ENCODE measurements around the gene TMEM42. TPM values are rescaled to one million over a fixed set of nuclear protein-coding genes. Genes with fewer than 3 reads are reported as not detected.

The TMEM42 gene
- total and polyA plus RNA-seq, 2 experiments from 2014 or later = 23.2 to 35.0 TPM

DNA sequence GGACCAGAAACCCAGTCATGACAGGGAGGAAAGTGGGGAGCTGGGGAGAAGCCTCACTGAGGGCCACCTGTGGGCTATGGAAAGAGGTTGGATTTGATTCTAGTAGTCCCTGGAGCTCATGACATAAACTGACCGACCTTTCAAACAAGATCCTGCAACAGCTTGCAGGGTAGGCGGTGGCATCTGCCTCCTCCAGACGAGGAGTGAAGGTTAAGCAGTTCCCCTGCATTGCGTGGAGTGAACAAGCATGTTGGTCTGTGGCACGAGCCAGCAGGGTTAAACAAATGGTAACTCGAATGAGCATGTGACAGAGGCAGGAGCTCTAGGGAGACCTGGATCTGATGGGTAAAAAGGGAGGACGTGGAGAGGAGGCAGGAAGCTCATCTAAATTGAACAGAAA, 25.4 kb downstream of the TMEM42 start:
- no peak overlapping the region for H3K9ac ChIP-seq
- H3K36me3 ChIP-seq (ENCODE audit: low read depth) = no peaks in the 10 kb centered on the region
- TF ChIP-seq EZH2 (IDR thresholded peaks at IDR 0.05; ENCODE audit: insufficient read depth, poor library complexity, severe bottlenecking) (no peak), EZH2phosphoT487 (IDR thresholded peaks at IDR 0.05; ENCODE audit: insufficient read depth, low read depth) (no peak)
- no peak overlapping the region for H2AFZ ChIP-seq
- H3K4me2 ChIP-seq (ENCODE audit: unreplicated experiment) = no peak overlapping the region
- no peaks in the 10 kb centered on the region for H4K20me1 ChIP-seq (ENCODE audit: insufficient read depth)
- DNase-seq = no peak
- H3K4me3 ChIP-seq = no peak overlapping the region
- H3K27me3 ChIP-seq (replicated peaks; ENCODE audit: insufficient read depth) = no peaks in the 10 kb centered on the region
- in situ Hi-C loops (cut with MboI) = no loop called here
- 0 out of 2 replicates have a peak, but pooled peaks cover 10% of the 10 kb centered on the region for H3F3A ChIP-seq (ENCODE audit: insufficient read depth)
- no peaks in the 10 kb centered on the region for H3K9me2 ChIP-seq (ENCODE audit: insufficient read depth)
- H3K79me2 ChIP-seq (ENCODE audit: insufficient read depth) = no peaks in the 10 kb centered on the region
- H3K4me1 ChIP-seq (ENCODE audit: insufficient read depth) = peaks cover 25% of the 10 kb centered on the region
- 67 to 69% methylated on average over 7 of the region's 7 CpGs for WGBS, 2 experiments (ENCODE audit: low coverage in 1 of 2, low lambda C conversion rate in 2 of 2, missing lambda C conversion rate in 2 of 2)
- no peak overlapping the region for H3K27ac ChIP-seq
- no peaks in the 10 kb centered on the region for H3K9me3 ChIP-seq (ENCODE audit: low read depth)

DNA sequence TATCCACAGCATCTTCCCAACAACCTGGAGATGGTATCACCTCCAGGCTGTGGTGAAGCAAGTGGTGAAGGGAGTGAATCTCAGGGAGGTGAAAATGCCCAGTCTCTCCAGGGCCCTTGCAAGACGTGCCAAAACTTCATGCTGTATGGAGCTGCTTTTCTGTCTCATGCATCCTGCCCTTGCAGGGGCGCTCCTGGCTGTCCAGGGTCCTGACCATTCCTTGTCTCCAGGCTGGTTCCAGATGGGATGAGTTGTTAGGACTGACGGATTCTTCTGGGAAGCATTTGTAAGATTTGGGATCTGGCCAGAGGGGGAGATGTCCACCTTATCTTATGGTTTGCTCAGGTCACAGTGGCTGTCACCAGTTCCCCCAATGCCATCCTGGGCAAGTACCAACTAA, 28.5 kb downstream of the TMEM42 start:
- DNase-seq = peak; percentile 10
- Histone ChIP-seq H3K4me2 (ENCODE audit: unreplicated experiment) (no peak overlapping the region), H3K9ac (no peak overlapping the region), H3K9me2 (ENCODE audit: insufficient read depth) (no peaks in the 10 kb centered on the region), H4K20me1 (ENCODE audit: insufficient read depth) (no peaks in the 10 kb centered on the region), H2AFZ (no peak overlapping the region), H3K4me1 (ENCODE audit: insufficient read depth) (peaks cover 14% of the 10 kb centered on the region), H3K9me3 (ENCODE audit: low read depth) (no peaks in the 10 kb centered on the region), H3K36me3 (ENCODE audit: low read depth) (no peaks in the 10 kb centered on the region), H3K79me2 (ENCODE audit: insufficient read depth) (no peaks in the 10 kb centered on the region), H3K27me3 (replicated peaks; ENCODE audit: insufficient read depth) (no peaks in the 10 kb centered on the region), H3F3A (ENCODE audit: insufficient read depth) (0 out of 2 replicates have a peak, but pooled peaks cover 10% of the 10 kb centered on the region), H3K27ac (no peak overlapping the region), H3K4me3 (no peak overlapping the region)
- in situ Hi-C loops (cut with MboI) = no loop called here
- TF ChIP-seq EZH2phosphoT487 (IDR thresholded peaks at IDR 0.05; ENCODE audit: insufficient read depth, low read depth) (no peak), EZH2 (IDR thresholded peaks at IDR 0.05; ENCODE audit: insufficient read depth, poor library complexity, severe bottlenecking) (no peak)
- 25 to 36% methylated on average over 3 of the region's 3 CpGs for WGBS, 2 experiments (ENCODE audit: low coverage in 1 of 2, low lambda C conversion rate in 2 of 2, missing lambda C conversion rate in 2 of 2)

GRCh38 chr3:44890852-44891251, 29.1 kb downstream of the TMEM42 start:
- 53 to 56% methylated on average over 3 of the region's 3 CpGs for WGBS, 2 experiments (ENCODE audit: low coverage in 1 of 2, low lambda C conversion rate in 2 of 2, missing lambda C conversion rate in 2 of 2)
- Histone ChIP-seq H3K27ac (no peak overlapping the region), H3K9ac (no peak overlapping the region), H3K36me3 (ENCODE audit: low read depth) (no peaks in the 10 kb centered on the region), H3F3A (ENCODE audit: insufficient read depth) (0 out of 2 replicates have a peak, but pooled peaks cover 8% of the 10 kb centered on the region), H3K4me1 (ENCODE audit: insufficient read depth) (peaks cover 9% of the 10 kb centered on the region), H3K79me2 (ENCODE audit: insufficient read depth) (no peaks in the 10 kb centered on the region), H4K20me1 (ENCODE audit: insufficient read depth) (no peaks in the 10 kb centered on the region), H3K4me3 (no peak overlapping the region), H3K9me3 (ENCODE audit: low read depth) (no peaks in the 10 kb centered on the region), H3K4me2 (ENCODE audit: unreplicated experiment) (no peak overlapping the region), H3K9me2 (ENCODE audit: insufficient read depth) (no peaks in the 10 kb centered on the region), H3K27me3 (replicated peaks; ENCODE audit: insufficient read depth) (no peaks in the 10 kb centered on the region), H2AFZ (no peak overlapping the region)
- in situ Hi-C loops (cut with MboI) = no loop called here
- TF ChIP-seq EZH2 (IDR thresholded peaks at IDR 0.05; ENCODE audit: insufficient read depth, poor library complexity, severe bottlenecking) (no peak), EZH2phosphoT487 (IDR thresholded peaks at IDR 0.05; ENCODE audit: insufficient read depth, low read depth) (no peak)
- no peak for DNase-seq

GRCh38 chr3:44892689-44893088, 31.0 kb downstream of the TMEM42 start:
- Histone ChIP-seq H3F3A (ENCODE audit: insufficient read depth) (0 out of 2 replicates have a peak, but pooled peaks cover 8% of the 10 kb centered on the region), H3K9ac (no peak overlapping the region), H4K20me1 (ENCODE audit: insufficient read depth) (no peaks in the 10 kb centered on the region), H3K4me2 (ENCODE audit: unreplicated experiment) (peak overlapping the region; percentile 24), H3K9me2 (ENCODE audit: insufficient read depth) (no peaks in the 10 kb centered on the region), H3K36me3 (ENCODE audit: low read depth) (no peaks in the 10 kb centered on the region), H3K27ac (no peak overlapping the region), H3K9me3 (ENCODE audit: low read depth) (no peaks in the 10 kb centered on the region), H3K27me3 (replicated peaks; ENCODE audit: insufficient read depth) (no peaks in the 10 kb centered on the region), H3K4me1 (ENCODE audit: insufficient read depth) (peaks cover 8% of the 10 kb centered on the region), H3K79me2 (ENCODE audit: insufficient read depth) (no peaks in the 10 kb centered on the region), H2AFZ (no peak overlapping the region), H3K4me3 (no peak overlapping the region)
- TF ChIP-seq EZH2phosphoT487 (IDR thresholded peaks at IDR 0.05; ENCODE audit: insufficient read depth, low read depth) = no peak
- no peak for TF ChIP-seq EZH2 (IDR thresholded peaks at IDR 0.05; ENCODE audit: insufficient read depth, poor library complexity, severe bottlenecking)
- WGBS, 2 experiments (ENCODE audit: low coverage in 1 of 2, low lambda C conversion rate in 2 of 2, missing lambda C conversion rate in 2 of 2) = 93% methylated on average over 3 of the region's 3 CpGs
- in situ Hi-C loops (cut with MboI) = no loop called here
- DNase-seq = no peak

DNA sequence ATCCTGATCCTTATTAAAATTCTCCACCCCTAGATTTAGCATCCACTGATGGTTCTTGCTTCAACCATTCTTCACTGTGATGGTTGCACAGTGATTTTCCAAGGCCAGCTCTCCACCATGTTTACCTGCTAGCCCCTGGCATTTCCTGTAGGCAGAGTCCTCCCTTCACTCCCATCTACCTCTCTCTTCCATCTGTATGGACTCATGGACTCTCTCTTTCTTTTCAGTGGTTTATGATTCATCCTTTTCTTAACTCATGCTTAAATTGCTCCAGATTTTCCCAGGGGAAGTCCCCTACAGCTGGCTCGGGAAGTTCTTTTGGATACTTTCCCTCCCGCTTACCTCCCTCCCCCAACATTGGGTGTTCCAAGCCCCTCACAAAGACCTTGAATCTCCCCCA, 31.4 kb downstream of the TMEM42 start:
- Histone ChIP-seq H3K27ac (no peak overlapping the region), H4K20me1 (ENCODE audit: insufficient read depth) (no peaks in the 10 kb centered on the region), H3K36me3 (ENCODE audit: low read depth) (no peaks in the 10 kb centered on the region), H3K27me3 (replicated peaks; ENCODE audit: insufficient read depth) (no peaks in the 10 kb centered on the region), H3K9ac (no peak overlapping the region), H2AFZ (no peak overlapping the region), H3K4me3 (no peak overlapping the region), H3K4me2 (ENCODE audit: unreplicated experiment) (peak overlapping the region; percentile 24), H3K4me1 (ENCODE audit: insufficient read depth) (peaks cover 8% of the 10 kb centered on the region), H3K79me2 (ENCODE audit: insufficient read depth) (no peaks in the 10 kb centered on the region), H3K9me2 (ENCODE audit: insufficient read depth) (no peaks in the 10 kb centered on the region), H3K9me3 (ENCODE audit: low read depth) (no peaks in the 10 kb centered on the region), H3F3A (ENCODE audit: insufficient read depth) (0 out of 2 replicates have a peak, but pooled peaks cover 8% of the 10 kb centered on the region)
- 7 to 15% methylated on average over 2 of the region's 2 CpGs for WGBS, 2 experiments (ENCODE audit: low coverage in 1 of 2, low lambda C conversion rate in 2 of 2, missing lambda C conversion rate in 2 of 2)
- in situ Hi-C loops (cut with MboI) = no loop called here
- no peak for TF ChIP-seq EZH2phosphoT487 (IDR thresholded peaks at IDR 0.05; ENCODE audit: insufficient read depth, low read depth)
- no peak for TF ChIP-seq EZH2 (IDR thresholded peaks at IDR 0.05; ENCODE audit: insufficient read depth, poor library complexity, severe bottlenecking)
- peak; percentile 75 for DNase-seq
